GM23338 (cell line): ENCODE results near the gene UBXN10.

ENCODE experiments used
- EZH2 ChIP-seq: fragments of 200-600 bp; sonication (generic); IDR thresholded peaks from one replicate; pipeline ENCODE4 v1.8.0; 2017; ENCODE audit warnings: antibody characterized with exemption, mild to moderate bottlenecking, low read depth; ENCODE audit not compliant: unreplicated experiment
- EZH2phosphoT487 ChIP-seq: fragments of 200-600 bp; sonication (generic); IDR thresholded peaks from one replicate; pipeline ENCODE4 v1.8.1; 2018; ENCODE audit warnings: antibody characterized with exemption; ENCODE audit not compliant: unreplicated experiment
- JUNB ChIP-seq: IDR thresholded peaks from one replicate; pipeline ENCODE4 v1.6.1; 2016; ENCODE audit warnings: antibody characterized with exemption; ENCODE audit not compliant: unreplicated experiment
- NANOG ChIP-seq: IDR thresholded peaks from 2 replicates; pipeline ENCODE4 v1.6.1; 2016; ENCODE audit warnings: antibody characterized with exemption, borderline replicate concordance
- POLR2AphosphoS5 ChIP-seq: IDR thresholded peaks from 2 replicates; pipeline ENCODE4 v1.6.1; 2016; ENCODE audit warnings: antibody characterized with exemption, low read depth
- ZNF331 ChIP-seq: fragments of 250-450 bp; sonication (Bioruptor Pico); IDR thresholded peaks from 2 replicates; pipeline ENCODE4 v1.5.0; 2020; ENCODE audit warnings: low read depth, mild to moderate bottlenecking, moderate library complexity
- TF ChIP-seq, protein P1 (sequence below), 2 experiments: fragments of 200-600 bp in 1 of 2; sonication (generic) in 1 of 2; conservative IDR thresholded peaks; 2 replicates each; pipeline versions ENCODE4 v1.5.1 to v1.6.1; 2016 to 2017; ENCODE audit warnings: antibody characterized with exemption in 2 of 2, low read depth in 2 of 2, mild to moderate bottlenecking in 2 of 2, moderate library complexity in 1 of 2
- TF ChIP-seq, protein P2 (sequence below): IDR thresholded peaks from one replicate; pipeline ENCODE4 v1.6.1; 2018; ENCODE audit warnings: antibody characterized with exemption; ENCODE audit not compliant: unreplicated experiment

DNA sequence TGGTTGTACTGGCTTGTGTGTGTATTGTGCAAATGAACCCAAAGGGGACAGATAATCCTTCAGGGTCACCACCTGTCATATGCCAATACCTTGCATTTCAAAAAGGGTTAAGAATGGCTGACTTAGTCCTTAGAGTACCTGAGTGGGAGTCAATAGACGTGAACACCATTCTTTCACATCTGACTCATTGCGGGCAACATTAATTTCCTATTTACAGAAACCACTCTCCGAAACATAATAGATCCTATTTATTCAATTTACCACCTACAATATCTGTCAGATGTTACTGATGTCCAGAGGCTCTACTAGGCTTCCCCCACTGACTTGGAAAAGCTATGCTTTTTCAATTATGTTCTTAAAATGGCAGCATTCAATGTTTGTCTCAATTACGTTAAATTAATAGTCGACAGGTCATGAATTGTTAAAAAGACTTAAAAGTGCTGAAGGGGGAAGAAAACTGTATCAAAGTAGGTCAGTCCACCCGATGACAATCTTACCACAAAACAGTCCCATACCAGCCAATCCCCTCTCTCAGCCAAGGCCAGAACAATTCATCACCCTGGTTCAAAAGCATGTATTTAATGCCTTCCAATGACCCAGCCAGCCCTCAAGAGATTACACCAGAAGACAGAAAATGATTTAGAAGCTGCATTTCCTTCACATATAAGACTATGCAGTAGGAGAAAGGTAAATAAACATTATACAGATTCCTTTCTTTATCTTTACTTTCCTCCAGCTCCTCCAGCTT, 49.1 kb downstream of the UBXN10 start:
- TF ChIP-seq, protein P1, sequence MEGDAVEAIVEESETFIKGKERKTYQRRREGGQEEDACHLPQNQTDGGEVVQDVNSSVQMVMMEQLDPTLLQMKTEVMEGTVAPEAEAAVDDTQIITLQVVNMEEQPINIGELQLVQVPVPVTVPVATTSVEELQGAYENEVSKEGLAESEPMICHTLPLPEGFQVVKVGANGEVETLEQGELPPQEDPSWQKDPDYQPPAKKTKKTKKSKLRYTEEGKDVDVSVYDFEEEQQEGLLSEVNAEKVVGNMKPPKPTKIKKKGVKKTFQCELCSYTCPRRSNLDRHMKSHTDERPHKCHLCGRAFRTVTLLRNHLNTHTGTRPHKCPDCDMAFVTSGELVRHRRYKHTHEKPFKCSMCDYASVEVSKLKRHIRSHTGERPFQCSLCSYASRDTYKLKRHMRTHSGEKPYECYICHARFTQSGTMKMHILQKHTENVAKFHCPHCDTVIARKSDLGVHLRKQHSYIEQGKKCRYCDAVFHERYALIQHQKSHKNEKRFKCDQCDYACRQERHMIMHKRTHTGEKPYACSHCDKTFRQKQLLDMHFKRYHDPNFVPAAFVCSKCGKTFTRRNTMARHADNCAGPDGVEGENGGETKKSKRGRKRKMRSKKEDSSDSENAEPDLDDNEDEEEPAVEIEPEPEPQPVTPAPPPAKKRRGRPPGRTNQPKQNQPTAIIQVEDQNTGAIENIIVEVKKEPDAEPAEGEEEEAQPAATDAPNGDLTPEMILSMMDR (conservative IDR thresholded peaks at IDR 0.05; ENCODE audit: low read depth in 2 of 2), result no peak
- no peak for TF ChIP-seq EZH2phosphoT487
- no peak for TF ChIP-seq EZH2
- TF ChIP-seq, protein P2, sequence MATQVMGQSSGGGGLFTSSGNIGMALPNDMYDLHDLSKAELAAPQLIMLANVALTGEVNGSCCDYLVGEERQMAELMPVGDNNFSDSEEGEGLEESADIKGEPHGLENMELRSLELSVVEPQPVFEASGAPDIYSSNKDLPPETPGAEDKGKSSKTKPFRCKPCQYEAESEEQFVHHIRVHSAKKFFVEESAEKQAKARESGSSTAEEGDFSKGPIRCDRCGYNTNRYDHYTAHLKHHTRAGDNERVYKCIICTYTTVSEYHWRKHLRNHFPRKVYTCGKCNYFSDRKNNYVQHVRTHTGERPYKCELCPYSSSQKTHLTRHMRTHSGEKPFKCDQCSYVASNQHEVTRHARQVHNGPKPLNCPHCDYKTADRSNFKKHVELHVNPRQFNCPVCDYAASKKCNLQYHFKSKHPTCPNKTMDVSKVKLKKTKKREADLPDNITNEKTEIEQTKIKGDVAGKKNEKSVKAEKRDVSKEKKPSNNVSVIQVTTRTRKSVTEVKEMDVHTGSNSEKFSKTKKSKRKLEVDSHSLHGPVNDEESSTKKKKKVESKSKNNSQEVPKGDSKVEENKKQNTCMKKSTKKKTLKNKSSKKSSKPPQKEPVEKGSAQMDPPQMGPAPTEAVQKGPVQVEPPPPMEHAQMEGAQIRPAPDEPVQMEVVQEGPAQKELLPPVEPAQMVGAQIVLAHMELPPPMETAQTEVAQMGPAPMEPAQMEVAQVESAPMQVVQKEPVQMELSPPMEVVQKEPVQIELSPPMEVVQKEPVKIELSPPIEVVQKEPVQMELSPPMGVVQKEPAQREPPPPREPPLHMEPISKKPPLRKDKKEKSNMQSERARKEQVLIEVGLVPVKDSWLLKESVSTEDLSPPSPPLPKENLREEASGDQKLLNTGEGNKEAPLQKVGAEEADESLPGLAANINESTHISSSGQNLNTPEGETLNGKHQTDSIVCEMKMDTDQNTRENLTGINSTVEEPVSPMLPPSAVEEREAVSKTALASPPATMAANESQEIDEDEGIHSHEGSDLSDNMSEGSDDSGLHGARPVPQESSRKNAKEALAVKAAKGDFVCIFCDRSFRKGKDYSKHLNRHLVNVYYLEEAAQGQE, result no peak
- no peak for TF ChIP-seq POLR2AphosphoS5
- TF ChIP-seq JUNB, result no peak
- TF ChIP-seq ZNF331, result no peak
- TF ChIP-seq NANOG, result no peak
